GM19035 (cell line): ENCODE results near the gene GAB3.
A peak's percentile ranks its signal among the peaks of the same experiment; 100 is the strongest.

Experiments used
- ATAC-seq: cut with Tn5 transposase; IDR thresholded peaks from one replicate; pipeline ENCODE4 v1.9.1; 2021; ENCODE audit not compliant: unreplicated experiment

GAB3 gene

GRCh38 chrX:154750301-154751202 lies at the start of gene GAB3:
Gene GAB3, minus strand, starts transcription at chrX:154751077. Its CDS starts 52 bp downstream, at chrX:154751025.
- ATAC-seq = peak; percentile 70

- ATAC-seq = no peak
These were observed 48.9 kb upstream of the GAB3 start for GRCh38 chrX:154799556-154800348.

DNA sequence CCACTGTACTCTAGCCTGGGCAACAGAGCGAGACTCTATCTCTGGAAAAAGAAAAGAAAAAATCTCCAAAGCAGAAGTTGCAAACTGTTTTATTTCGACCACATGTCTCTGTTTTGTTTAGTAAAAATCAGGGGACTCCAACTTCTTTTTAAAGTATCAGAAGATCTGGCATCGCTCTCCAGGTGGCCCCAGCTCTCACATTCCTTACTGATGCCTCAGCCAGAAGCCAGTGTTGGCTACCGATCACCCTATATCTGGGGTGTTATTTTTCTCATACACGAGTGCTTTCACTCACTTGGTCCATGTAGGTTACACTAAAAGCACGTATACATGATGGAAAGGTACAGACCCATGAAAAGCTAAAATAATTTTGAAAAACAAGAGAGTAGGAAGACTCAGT lies 46.1 kb upstream of the GAB3 start:
- no peak for ATAC-seq

GRCh38 chrX:154795016-154795415 lies 44.1 kb upstream of the GAB3 start:
- ATAC-seq = no peak

GRCh38 chrX:154793084-154793795 lies 42.4 kb upstream of the GAB3 start:
- ATAC-seq = no peak

DNA sequence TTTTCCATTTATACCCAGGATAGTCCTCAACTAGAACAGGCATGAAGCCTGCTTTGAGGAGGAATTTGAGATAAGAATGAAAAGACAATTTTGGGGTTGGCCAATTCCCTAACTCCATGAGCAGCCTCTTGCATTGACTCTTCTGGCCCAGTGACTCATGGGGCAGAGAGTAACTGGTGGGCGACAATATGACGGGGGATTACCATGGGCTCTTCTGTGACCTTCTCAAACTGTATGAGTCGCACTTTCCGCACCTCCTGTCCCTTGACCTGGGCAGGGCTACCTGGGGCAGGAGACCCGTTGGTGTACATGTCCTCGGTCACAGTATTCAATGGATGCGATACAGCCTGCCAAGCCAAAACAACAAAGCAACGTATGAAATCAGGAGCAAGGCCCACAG lies 41.1 kb upstream of the GAB3 start:
- ATAC-seq = no peak

DNA sequence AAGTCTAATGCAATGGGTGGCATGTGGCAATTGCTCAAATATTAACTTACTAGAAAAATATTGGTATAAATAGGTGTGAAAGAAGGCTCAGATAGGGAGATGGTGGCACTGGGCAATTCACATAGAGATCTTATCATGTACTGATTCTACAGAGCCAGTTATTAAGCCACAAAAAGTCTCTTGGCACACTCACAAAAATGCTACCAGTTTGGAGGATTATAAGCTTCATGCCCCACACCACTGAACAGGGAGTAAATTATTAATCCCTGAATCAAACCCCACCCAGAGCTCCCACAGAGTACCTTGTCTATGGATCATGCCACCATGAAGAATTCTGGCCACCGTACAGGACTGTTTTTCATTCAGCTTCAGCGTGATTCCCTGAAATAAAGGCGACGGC lies 40.6 kb upstream of the GAB3 start:
- no peak for ATAC-seq

GRCh38 chrX:154785716-154786115 lies 34.8 kb upstream of the GAB3 start:
- ATAC-seq = no peak

DNA sequence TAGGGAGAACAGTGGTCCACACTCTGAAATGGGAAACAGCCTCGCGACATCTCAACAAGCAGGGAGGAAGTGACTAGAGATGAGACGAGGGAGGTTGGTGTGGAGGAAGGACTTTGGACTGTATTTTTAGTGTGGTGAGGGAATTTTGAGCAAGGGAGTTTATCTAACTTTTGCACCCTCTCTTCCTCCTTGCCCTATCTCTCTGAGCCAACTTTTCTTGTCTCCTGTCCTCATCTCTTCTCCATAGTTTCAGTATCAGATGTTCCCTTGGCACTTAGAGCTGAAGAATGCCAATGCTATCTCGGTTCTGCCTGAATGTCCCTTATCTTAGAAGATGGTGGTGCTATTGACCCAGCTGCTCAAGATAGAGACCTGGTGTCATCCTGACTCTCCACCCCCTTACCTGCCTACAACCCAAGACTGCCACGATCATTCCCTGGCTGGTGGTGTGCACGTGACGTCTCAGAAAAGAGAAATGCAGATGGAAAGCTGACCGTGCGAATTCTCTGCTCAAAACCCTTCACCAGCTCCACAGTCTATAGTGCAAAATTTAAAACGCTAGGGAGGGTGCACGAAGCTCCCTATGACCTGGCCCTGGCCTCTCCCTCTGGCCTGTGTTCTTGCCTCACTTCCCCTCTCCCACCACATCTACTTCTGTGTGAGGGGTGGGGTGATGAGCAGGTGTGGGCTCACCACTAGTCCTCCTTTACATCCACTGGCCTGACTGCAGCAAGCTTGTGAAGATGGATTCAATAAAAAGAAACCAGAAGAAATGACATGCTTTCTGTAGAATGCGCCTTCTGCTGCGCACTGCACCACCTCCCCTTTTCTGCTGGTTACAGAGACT lies 33.5 kb upstream of the GAB3 start:
- ATAC-seq = no peak

GRCh38 chrX:154780968-154781367 lies 30.1 kb upstream of the GAB3 start:
- ATAC-seq = no peak

- ATAC-seq = no peak
These were observed 28.4 kb upstream of the GAB3 start for GRCh38 chrX:154779261-154779660.

GRCh38 chrX:154776753-154777152 lies 25.9 kb upstream of the GAB3 start:
- no peak for ATAC-seq

- no peak for ATAC-seq
These were observed 24.8 kb upstream of the GAB3 start for GRCh38 chrX:154775419-154776349.

- no peak for ATAC-seq
These were observed 23.7 kb upstream of the GAB3 start for GRCh38 chrX:154774622-154775021.

DNA sequence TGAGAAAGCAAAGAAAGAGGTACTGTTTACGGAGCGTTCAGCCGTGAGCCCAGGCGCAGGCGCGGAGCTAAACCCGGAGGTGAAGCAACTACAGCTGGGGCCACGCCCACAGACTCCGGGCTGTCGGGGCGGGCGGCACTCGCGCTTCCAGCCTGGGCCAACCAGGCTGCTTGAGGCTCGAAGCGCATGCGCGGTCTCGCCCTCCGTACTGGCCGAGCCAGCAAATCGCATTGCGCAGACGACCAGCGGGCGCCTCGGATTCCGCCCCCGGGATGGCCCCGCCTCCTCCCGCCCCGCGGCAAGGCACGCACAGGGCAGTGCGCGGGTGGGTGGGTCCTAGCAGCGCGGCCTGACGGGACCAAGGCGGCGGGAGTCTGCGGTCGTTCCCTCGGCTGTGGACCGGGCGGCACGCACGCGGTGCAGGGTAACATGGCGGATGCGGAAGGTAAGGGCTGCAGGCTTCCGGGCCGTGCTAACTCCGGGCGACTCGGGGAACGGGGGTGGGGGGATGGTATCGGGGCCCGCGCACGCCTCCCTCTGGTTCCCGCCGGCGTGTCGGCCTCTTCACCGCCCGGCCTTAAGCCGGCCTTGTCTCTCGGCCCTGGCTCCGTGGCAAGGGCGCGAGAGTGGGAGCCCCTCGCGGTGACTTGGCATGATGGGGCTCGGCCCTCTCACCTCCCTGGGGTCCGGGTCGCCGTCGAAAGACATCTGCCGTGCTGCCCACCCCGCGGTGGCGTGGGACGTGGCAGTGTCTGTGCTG lies 11.8 kb upstream of the GAB3 start, which contains the start of gene DKC1:
Gene DKC1 (plus strand): TSS at position 328 of the 760 bp plus-strand sequence. CDS start 102 bp downstream, at position 430.
- ATAC-seq = peak; percentile 85

GRCh38 chrX:154761977-154762536 lies 11.2 kb upstream of the GAB3 start:
- ATAC-seq = no peak

DNA sequence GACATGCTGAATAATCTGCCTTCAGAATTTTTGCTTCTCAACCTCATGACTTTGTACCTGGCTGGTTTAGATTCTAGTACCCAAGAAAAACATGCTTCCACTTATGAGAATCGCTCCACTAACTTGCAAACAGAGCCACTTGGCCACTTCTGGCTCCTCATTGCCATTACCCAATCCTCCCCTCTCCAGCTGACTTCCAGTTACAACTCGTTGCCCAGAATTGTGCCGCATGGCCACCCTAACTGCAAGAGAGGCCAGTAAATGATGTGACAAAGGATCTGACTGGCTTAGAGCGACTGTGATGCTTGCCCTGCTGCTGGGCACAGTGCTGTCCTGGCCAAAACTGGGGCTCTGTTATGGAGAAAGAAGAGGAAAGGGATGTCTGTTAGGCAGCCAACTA lies 7.8 kb upstream of the GAB3 start:
- no peak for ATAC-seq

DNA sequence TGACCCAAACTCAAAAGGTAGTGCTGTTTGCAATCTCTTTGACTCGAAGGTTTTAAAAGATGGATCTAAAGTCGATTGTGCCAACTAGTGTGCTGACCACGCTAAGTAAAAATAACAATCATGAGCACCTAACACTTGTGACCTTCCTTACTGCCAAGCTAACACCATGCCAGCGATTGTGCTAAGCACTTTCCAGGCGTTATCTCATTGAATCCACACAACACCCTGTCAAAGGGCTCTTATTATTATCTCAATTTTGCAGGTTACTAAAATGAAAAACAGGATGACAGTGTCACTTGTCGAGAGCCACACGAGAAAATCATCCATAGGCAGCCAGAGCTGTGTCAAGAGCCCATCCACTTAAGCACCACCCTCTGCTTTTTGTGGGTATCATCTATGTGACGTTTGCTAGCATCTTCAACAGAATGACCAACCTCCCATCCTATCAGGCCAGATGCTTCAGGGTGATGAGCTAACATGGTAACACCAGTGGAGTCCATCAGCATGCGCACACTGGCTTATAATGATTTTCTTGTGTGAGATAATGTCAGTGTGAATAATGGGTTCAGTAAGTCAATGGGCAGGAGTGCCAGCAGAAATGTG lies 893 bp upstream of the GAB3 start:
- ATAC-seq = no peak
